Neural cell (in vitro differentiated cells): ENCODE results near the gene PARP1. TPM values are rescaled to one million over a fixed set of nuclear protein-coding genes. Genes with fewer than 3 reads are reported as not detected.

ENCODE experiments used
- H2AFZ ChIP-seq: fragments of 200-600, 300-800 bp; sonication (generic), shearing (Covaris generic); 2 replicates; pipeline ENCODE4 v1.6.0; 2014; ENCODE audit warnings: low read depth, mild to moderate bottlenecking, antibody characterized with exemption, low read length, moderate library complexity
- H3F3A ChIP-seq: fragments of 200-600 bp; shearing (Covaris generic); 2 replicates; pipeline ENCODE4 v1.6.1; 2016; ENCODE audit warnings: mild to moderate bottlenecking, moderate library complexity, mixed read lengths, antibody characterized with exemption, low read length; ENCODE audit not compliant: insufficient read depth, poor library complexity, severe bottlenecking
- H3K27ac ChIP-seq: fragments of 200-600, 300-800 bp; sonication (generic), shearing (Covaris generic); 2 replicates; pipeline ENCODE4 v1.5.1; 2014; ENCODE audit warnings: mild to moderate bottlenecking, low read length, moderate library complexity
- H3K27me3 ChIP-seq: fragments of 300-800, 200-600 bp; sonication (generic), shearing (Covaris generic); 2 replicates; pipeline ENCODE4 v1.6.0; 2014; ENCODE audit warnings: mild to moderate bottlenecking, low read depth, low read length, moderate library complexity; ENCODE audit not compliant: insufficient read depth
- H3K36me3 ChIP-seq: fragments of 300-800, 200-600 bp; sonication (generic), shearing (Covaris generic); 2 replicates; pipeline ENCODE4 v1.5.1; 2014; ENCODE audit warnings: mild to moderate bottlenecking, antibody characterized with exemption, low read length, moderate library complexity; ENCODE audit not compliant: insufficient read depth
- H3K4me2 ChIP-seq: fragments of 300-800, 200-600 bp; sonication (generic), shearing (Covaris generic); 2 replicates; pipeline ENCODE4 v1.6.0; 2014; ENCODE audit warnings: mild to moderate bottlenecking, low read length
- H3K4me3 ChIP-seq: fragments of 300-800, 200-600 bp; sonication (generic), shearing (Covaris generic); 2 replicates; pipeline ENCODE4 v1.5.1; 2014; ENCODE audit warnings: mild to moderate bottlenecking, low read length, moderate library complexity
- H3K79me2 ChIP-seq: fragments of 200-600 bp; shearing (Covaris generic); replicated peaks from 2 replicates; pipeline ENCODE4 v1.6.0; 2014; ENCODE audit warnings: mild to moderate bottlenecking, low read length, moderate library complexity; ENCODE audit not compliant: insufficient read depth
- H3K9ac ChIP-seq: fragments of 300-800, 200-600 bp; sonication (generic), shearing (Covaris generic); 2 replicates; pipeline ENCODE4 v1.6.1; 2016; ENCODE audit warnings: mild to moderate bottlenecking, low read length, mixed read lengths
- H3K9me2 ChIP-seq: fragments of 200-600 bp; shearing (Covaris generic); 2 replicates; pipeline ENCODE4 v1.6.1; 2016; ENCODE audit warnings: mild to moderate bottlenecking, low read length, mixed read lengths; ENCODE audit not compliant: insufficient read depth
- H3K9me3 ChIP-seq: fragments of 200-600, 300-800 bp; sonication (generic), shearing (Covaris generic); 2 replicates; pipeline ENCODE4 v1.6.1; 2016; ENCODE audit warnings: mild to moderate bottlenecking, mixed run types, low read length, moderate library complexity, mixed read lengths
- H4K20me1 ChIP-seq: fragments of 200-600 bp; shearing (Covaris generic); 2 replicates; pipeline ENCODE4 v1.6.1; 2016; ENCODE audit warnings: mild to moderate bottlenecking, mixed run types; ENCODE audit not compliant: insufficient read depth
- CTCF ChIP-seq: fragments of 450-650 bp; IDR thresholded peaks from 2 replicates; pipeline ENCODE4 v1.5.1; 2014; ENCODE audit warnings: antibody characterized with exemption, mild to moderate bottlenecking, moderate library complexity; ENCODE audit not compliant: poor library complexity, severe bottlenecking
- EP300 ChIP-seq: fragments of 450-650 bp; conservative IDR thresholded peaks from 2 replicates; pipeline ENCODE4 v1.6.1; 2014; ENCODE audit warnings: antibody characterized with exemption, mild to moderate bottlenecking, moderate library complexity; ENCODE audit not compliant: poor library complexity, severe bottlenecking
- EZH2 ChIP-seq: fragments of 200-600, 300-800 bp; shearing (Covaris generic), sonication (generic); IDR thresholded peaks from 2 replicates; pipeline ENCODE4 v1.6.1; 2014; ENCODE audit warnings: antibody characterized with exemption, low read length, borderline replicate concordance, mild to moderate bottlenecking; ENCODE audit not compliant: insufficient read depth, poor library complexity, severe bottlenecking
- MXI1 ChIP-seq: fragments of 450-650 bp; conservative IDR thresholded peaks from 2 replicates; pipeline ENCODE4 v1.6.1; 2014; ENCODE audit warnings: antibody characterized with exemption, mild to moderate bottlenecking; ENCODE audit not compliant: poor library complexity, severe bottlenecking
- POLR2AphosphoS5 ChIP-seq: IDR thresholded peaks from 2 replicates; pipeline ENCODE4 v1.6.1; 2012
- RAD21 ChIP-seq: fragments of 450-650 bp; conservative IDR thresholded peaks from 2 replicates; pipeline ENCODE4 v1.6.1; 2014; ENCODE audit warnings: antibody characterized with exemption, mild to moderate bottlenecking, moderate library complexity
- REST ChIP-seq: IDR thresholded peaks from 2 replicates; pipeline ENCODE4 v1.6.1; 2012; ENCODE audit warnings: borderline replicate concordance
- SMC3 ChIP-seq: fragments of 450-650 bp; conservative IDR thresholded peaks from 2 replicates; pipeline ENCODE4 v1.6.1; 2014; ENCODE audit warnings: antibody characterized with exemption, mild to moderate bottlenecking, moderate library complexity; ENCODE audit not compliant: poor library complexity
- TAF1 ChIP-seq: IDR thresholded peaks from 2 replicates; pipeline ENCODE4 v1.6.1; 2012; ENCODE audit warnings: low read depth
- polyA plus RNA-seq: library from polyadenylated mRNA; depleted of rRNA; stranded (reverse); fragments of >200 nt; gene quantifications from 2 replicates; pipeline ENCODE4 v1.2.3, GENCODE V29; 2014

Gene PARP1
- polyA plus RNA-seq, 1 donor from 2014 or later, result 112 TPM

DNA sequence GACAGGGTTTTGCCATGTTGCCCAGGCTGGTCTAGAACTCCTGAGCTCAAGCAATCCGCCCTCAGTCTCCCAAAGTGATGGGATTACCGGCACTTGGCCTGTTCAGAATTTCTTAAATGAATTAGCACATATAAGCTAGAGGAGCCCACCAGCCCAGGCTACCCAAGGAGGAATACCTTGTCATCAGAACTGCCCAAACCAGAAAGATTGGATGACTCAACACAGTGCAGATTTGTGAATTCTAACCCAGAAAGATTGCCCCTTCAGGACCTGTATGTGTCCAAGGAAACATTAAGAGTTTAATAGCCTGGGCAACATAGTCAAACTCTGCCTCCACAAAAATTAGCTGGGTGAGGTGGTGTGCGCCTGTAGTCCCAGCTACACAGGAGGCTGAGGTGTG is 84.9 kb downstream of the PARP1 start:
- H3K4me2 ChIP-seq, result no peak overlapping the region
- no peaks in the 10 kb centered on the region for H3K9me3 ChIP-seq
- no peaks in the 10 kb centered on the region for H3F3A ChIP-seq
- no peaks in the 10 kb centered on the region for H3K36me3 ChIP-seq
- H3K4me3 ChIP-seq, result no peak overlapping the region
- no peak overlapping the region for H3K27ac ChIP-seq
- H3K79me2 ChIP-seq, result no peaks in the 10 kb centered on the region
- H2AFZ ChIP-seq, result no peak overlapping the region
- no peaks in the 10 kb centered on the region for H3K27me3 ChIP-seq
- no peak overlapping the region for H3K9ac ChIP-seq
- no peaks in the 10 kb centered on the region for H4K20me1 ChIP-seq
- H3K9me2 ChIP-seq, result no peaks in the 10 kb centered on the region
- TF ChIP-seq EZH2 (no peak), POLR2AphosphoS5 (no peak)

- TF ChIP-seq MXI1 (no peak), CTCF (no peak), SMC3 (no peak), REST (no peak), RAD21 (no peak), EP300 (no peak), EZH2 (no peak), TAF1 (no peak)
- H3K27me3 ChIP-seq, result no peaks in the 10 kb centered on the region
- H3K9ac ChIP-seq, result no peak overlapping the region
- no peaks in the 10 kb centered on the region for H4K20me1 ChIP-seq
- H3K4me3 ChIP-seq, result no peak overlapping the region
- H3K9me3 ChIP-seq, result no peaks in the 10 kb centered on the region
- no peaks in the 10 kb centered on the region for H3K9me2 ChIP-seq
- H3K27ac ChIP-seq, result no peak overlapping the region
- no peaks in the 10 kb centered on the region for H3F3A ChIP-seq
- no peak overlapping the region for H3K4me2 ChIP-seq
- H3K79me2 ChIP-seq, result no peaks in the 10 kb centered on the region
- H3K36me3 ChIP-seq, result no peaks in the 10 kb centered on the region
- no peak overlapping the region for H2AFZ ChIP-seq
Observed at GRCh38 chr1:226320930-226321329, 87.0 kb downstream of the PARP1 start.

GRCh38 chr1:226318471-226318870 is 89.4 kb downstream of the PARP1 start:
- Histone ChIP-seq H3K36me3 (no peaks in the 10 kb centered on the region), H3K9me2 (no peaks in the 10 kb centered on the region), H3K79me2 (no peaks in the 10 kb centered on the region), H3K4me3 (no peak overlapping the region), H3K9me3 (no peaks in the 10 kb centered on the region), H3K4me2 (no peak overlapping the region), H4K20me1 (no peaks in the 10 kb centered on the region), H3K27ac (no peak overlapping the region), H3K9ac (no peak overlapping the region), H2AFZ (no peak overlapping the region), H3K27me3 (no peaks in the 10 kb centered on the region), H3F3A (no peaks in the 10 kb centered on the region)
- TF ChIP-seq RAD21 (no peak), MXI1 (no peak), EZH2 (no peak), TAF1 (no peak), POLR2AphosphoS5 (no peak), SMC3 (no peak), REST (no peak), EP300 (no peak), CTCF (no peak)
